K562 (cell line): ENCODE data around the gene COG4. TPM values are rescaled to one million over a fixed set of nuclear protein-coding genes. Genes with fewer than 3 reads are reported as not detected.

Experiments used
- BRF1 ChIP-seq: IDR thresholded peaks from 3 replicates; pipeline ENCODE4 v1.6.1; 2011; ENCODE audit warnings: borderline replicate concordance, mild to moderate bottlenecking; ENCODE audit not compliant: insufficient read length; ENCODE audit errors: extremely low read depth
- FOXK1 ChIP-seq: sonication (generic); formaldehyde crosslinking; IDR thresholded peaks from 2 replicates; pipeline ENCODE4 v1.8.0; 2022; ENCODE audit warnings: missing genetic modification reagents, mild to moderate bottlenecking, borderline replicate concordance
- HBP1 ChIP-seq: fragments of 450-650 bp; formaldehyde crosslinking; IDR thresholded peaks from 2 replicates; pipeline ENCODE4 v1.4.0; 2022; ENCODE audit warnings: missing genetic modification characterization
- MNT ChIP-seq, 2 experiments: fragments of 450-650 bp; conservative IDR thresholded peaks; 2 replicates each; pipeline ENCODE4 v1.6.1; 2017; ENCODE audit warnings: mild to moderate bottlenecking in 2 of 2, moderate library complexity in 2 of 2
- MTF1 ChIP-seq: fragments of 250-450 bp; sonication (Bioruptor Pico); IDR thresholded peaks from 2 replicates; pipeline ENCODE4 v1.9.0; 2021; ENCODE audit warnings: moderate library complexity, mild to moderate bottlenecking, inconsistent platforms, borderline replicate concordance
- POLR2A ChIP-seq: fragments of 450-650 bp; conservative IDR thresholded peaks from 2 replicates; pipeline ENCODE4 v1.6.1; 2016
- POLR2AphosphoS2 ChIP-seq: IDR thresholded peaks from 2 replicates; pipeline ENCODE4 v1.6.1; 2012; ENCODE audit warnings: low read length, improper control_type of control experiment
- POLR2AphosphoS5 ChIP-seq: IDR thresholded peaks from 2 replicates; pipeline ENCODE4 v1.6.1; 2011; ENCODE audit warnings: mild to moderate bottlenecking, low read depth, low read length, moderate library complexity; ENCODE audit not compliant: control insufficient read depth, insufficient read depth
- SPI1 ChIP-seq: IDR thresholded peaks from 2 replicates; pipeline ENCODE4 v1.6.1; 2011; ENCODE audit warnings: low read depth, low read length, control low read depth, borderline replicate concordance
- ZNF318 ChIP-seq, 2 experiments: fragments of 450-650 bp; IDR thresholded peaks; 2 replicates each; pipeline ENCODE4 v1.6.1; 2016; ENCODE audit warnings: mild to moderate bottlenecking in 2 of 2, borderline replicate concordance in 1 of 2, low read depth in 1 of 2, moderate library complexity in 1 of 2
- ZNF354B ChIP-seq: fragments of 250-450 bp; sonication (Bioruptor Pico); IDR thresholded peaks from 2 replicates; pipeline ENCODE4 v1.4.0; 2020
- ZNF511 ChIP-seq: sonication (generic); formaldehyde crosslinking; IDR thresholded peaks from 2 replicates; pipeline ENCODE4 v1.8.0; 2022; ENCODE audit warnings: mild to moderate bottlenecking, missing genetic modification reagents
- polyA plus RNA-seq, 8 experiments: library from polyadenylated mRNA; depleted of rRNA in 4 of 8; stranded (reverse) in 5 of 8; unstranded in 3 of 8; fragments of >200 nt; fragmentation: Nextera tagmentation in 2 of 8; fragmentation: Illumina TruSeq in 1 of 8; extraction: Ambion mirVana in 2 of 8; extraction: Trizol in 1 of 8; gene quantifications; 2 replicates each; pipeline versions ENCODE4 v1.2.1 to v1.2.3, GENCODE V29; 2011 to 2014; ENCODE audit warnings: inconsistent platforms in 1 of 8, missing spikeins in 1 of 8
- total RNA-seq, 7 experiments: library from RNA; depleted of rRNA in 6 of 7; stranded (reverse); fragments of >200 nt in 6 of 7; fragmentation: Illumina TruSeq in 2 of 7; extraction: Trizol in 2 of 7; gene quantifications; 2 replicates each; pipeline versions ENCODE4 v1.2.1 to v1.2.3, GENCODE V29; 2011 to 2021; ENCODE audit warnings: low replicate concordance in 1 of 7

COG4 gene
- total and polyA plus RNA-seq, 9 of the 15 experiments (the other 6 are each of a cell fraction or from before 2014, with no cell fraction given): 13.7 to 73.9 (median 44.2) TPM

- TF ChIP-seq MTF1 (no peak), MNT (conservative IDR thresholded peaks at IDR 0.05) (no peak), ZNF511 (CRISPR knock-in tag) (no peak), ZNF318 (IDR thresholded peaks at IDR 0.05; ENCODE audit: borderline replicate concordance in 1 of 2, low read depth in 1 of 2) (no peak), ZNF354B (no peak), SPI1 (no peak), FOXK1 (no peak), POLR2AphosphoS5 (peak; percentile 49; the same call in 1 of the 2 replicates), POLR2A (peak; percentile 93), BRF1 (no peak), POLR2AphosphoS2 (0 out of 2 replicates have a peak, but pooled peaks have one; percentile 19), HBP1 (CRISPR knock-in tag) (no peak)
Observed at GRCh38 chr16:70523076-70523742, at the start of gene COG4 (continued).
